ENCODE results near the gene TNS1.

DNA sequence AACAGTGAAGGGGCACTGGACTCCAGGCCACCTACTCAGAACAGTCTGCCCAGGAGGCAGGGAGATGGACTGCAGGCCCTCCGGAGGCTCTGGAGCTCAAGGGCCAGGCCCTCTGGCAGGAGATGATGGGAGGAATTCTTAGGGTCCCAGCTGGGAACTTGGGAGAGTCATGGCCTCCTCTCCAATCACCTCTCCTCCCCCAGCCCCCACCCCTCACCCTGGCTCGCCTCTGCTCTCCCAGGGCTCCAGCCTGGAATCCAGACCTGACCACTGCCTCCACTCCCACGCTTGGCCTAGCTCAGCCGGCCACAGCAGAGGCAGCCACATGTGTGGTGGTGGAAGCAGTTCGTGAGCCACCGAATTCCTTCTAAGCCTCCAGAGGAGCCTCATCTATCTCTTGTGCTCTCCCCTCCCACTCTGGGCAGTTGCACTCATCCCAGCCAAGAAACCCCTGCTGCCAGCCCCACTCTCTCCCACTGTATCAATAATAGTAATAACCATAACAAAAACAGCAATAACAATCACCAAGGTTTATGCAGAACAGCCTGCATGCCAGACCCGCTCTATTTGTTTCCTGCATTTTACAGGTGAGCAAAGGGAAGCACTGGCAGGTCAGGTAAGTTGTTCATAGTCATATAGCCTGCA lies 67.4 kb downstream of the TNS1 start:
- TF ChIP-seq, protein P1, sequence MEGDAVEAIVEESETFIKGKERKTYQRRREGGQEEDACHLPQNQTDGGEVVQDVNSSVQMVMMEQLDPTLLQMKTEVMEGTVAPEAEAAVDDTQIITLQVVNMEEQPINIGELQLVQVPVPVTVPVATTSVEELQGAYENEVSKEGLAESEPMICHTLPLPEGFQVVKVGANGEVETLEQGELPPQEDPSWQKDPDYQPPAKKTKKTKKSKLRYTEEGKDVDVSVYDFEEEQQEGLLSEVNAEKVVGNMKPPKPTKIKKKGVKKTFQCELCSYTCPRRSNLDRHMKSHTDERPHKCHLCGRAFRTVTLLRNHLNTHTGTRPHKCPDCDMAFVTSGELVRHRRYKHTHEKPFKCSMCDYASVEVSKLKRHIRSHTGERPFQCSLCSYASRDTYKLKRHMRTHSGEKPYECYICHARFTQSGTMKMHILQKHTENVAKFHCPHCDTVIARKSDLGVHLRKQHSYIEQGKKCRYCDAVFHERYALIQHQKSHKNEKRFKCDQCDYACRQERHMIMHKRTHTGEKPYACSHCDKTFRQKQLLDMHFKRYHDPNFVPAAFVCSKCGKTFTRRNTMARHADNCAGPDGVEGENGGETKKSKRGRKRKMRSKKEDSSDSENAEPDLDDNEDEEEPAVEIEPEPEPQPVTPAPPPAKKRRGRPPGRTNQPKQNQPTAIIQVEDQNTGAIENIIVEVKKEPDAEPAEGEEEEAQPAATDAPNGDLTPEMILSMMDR (IDR thresholded peaks at IDR 0.05) = no peak
- TF ChIP-seq EZH2 (IDR thresholded peaks at IDR 0.05; ENCODE audit: borderline replicate concordance, insufficient read depth, low read depth, low read length, poor library complexity, severe bottlenecking) = no peak

All from B cell (primary cell).